Measurements from ENCODE around the gene CABYR. TPM values are rescaled to one million over a fixed set of nuclear protein-coding genes. Genes with fewer than 3 reads are reported as not detected.
A peak's percentile ranks its signal among the peaks of the same experiment; 100 is the strongest.

CABYR gene, protein sequence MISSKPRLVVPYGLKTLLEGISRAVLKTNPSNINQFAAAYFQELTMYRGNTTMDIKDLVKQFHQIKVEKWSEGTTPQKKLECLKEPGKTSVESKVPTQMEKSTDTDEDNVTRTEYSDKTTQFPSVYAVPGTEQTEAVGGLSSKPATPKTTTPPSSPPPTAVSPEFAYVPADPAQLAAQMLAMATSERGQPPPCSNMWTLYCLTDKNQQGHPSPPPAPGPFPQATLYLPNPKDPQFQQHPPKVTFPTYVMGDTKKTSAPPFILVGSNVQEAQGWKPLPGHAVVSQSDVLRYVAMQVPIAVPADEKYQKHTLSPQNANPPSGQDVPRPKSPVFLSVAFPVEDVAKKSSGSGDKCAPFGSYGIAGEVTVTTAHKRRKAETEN
- 1 to 10 TPM; 2.2 to 2.3 TPM for total RNA-seq

- DNase-seq (ENCODE audit: low spot score): peak; percentile 71
- H3K36me3 Mint-ChIP-seq: peaks cover 5% of the 10 kb centered on the region
- H3K9me3 Mint-ChIP-seq: no peaks in the 10 kb centered on the region
- peak; percentile 89 to 91 for ATAC-seq
- H3K4me1 Mint-ChIP-seq (ENCODE audit: low read depth in 2 of 2): peaks cover 11 to 16% of the 10 kb centered on the region in 2 donors
- peaks cover 17% of the 10 kb centered on the region in 2 donors for H3K27me3 Mint-ChIP-seq
- H3K4me3 Mint-ChIP-seq: peak within 1 kb of the TSS; percentile 67
- H3K27ac Mint-ChIP-seq: peak within 1 kb of the TSS in 1 of 2 donors; percentile 18
These were observed at the start of gene CABYR for GRCh38 chr18:24138789-24139616. Gene CABYR, plus strand, starts transcription at chr18:24139062. Its CDS starts 4,053 bp downstream, at chr18:24143115.

- no peak overlapping the region for H3K4me3 Mint-ChIP-seq
- H3K4me1 Mint-ChIP-seq (ENCODE audit: low read depth in 2 of 2): peaks cover 3 to 12% of the 10 kb centered on the region in 2 donors
- ATAC-seq (no peak), DNase-seq (ENCODE audit: low spot score) (no peak)
- H3K9me3 Mint-ChIP-seq: no peaks in the 10 kb centered on the region
- peaks cover 17% of the 10 kb centered on the region for H3K36me3 Mint-ChIP-seq
- no peak overlapping the region for H3K27ac Mint-ChIP-seq
- no peaks in the 10 kb centered on the region for H3K27me3 Mint-ChIP-seq
These were observed 49.8 kb upstream of the CABYR start for GRCh38 chr18:24089076-24089475.

- H3K27ac Mint-ChIP-seq: no peak overlapping the region
These were observed 49.1 kb upstream of the CABYR start for GRCh38 chr18:24089515-24090337.

GRCh38 chr18:24090876-24091275 lies 48.0 kb upstream of the CABYR start:
- Mint-ChIP-seq H3K9me3 (no peaks in the 10 kb centered on the region), H3K4me1 (ENCODE audit: low read depth in 2 of 2) (peaks cover 8 to 18% of the 10 kb centered on the region in 2 donors), H3K4me3 (no peak overlapping the region), H3K36me3 (peaks cover 22% of the 10 kb centered on the region), H3K27me3 (no peaks in the 10 kb centered on the region), H3K27ac (no peak overlapping the region)
- DNase-seq (ENCODE audit: low spot score): no peak
- ATAC-seq: no peak

More at GRCh38 chr18:24089515-24090337, 49.1 kb upstream of the CABYR start:
- no peak for ATAC-seq
- peaks cover 22% of the 10 kb centered on the region for H3K36me3 Mint-ChIP-seq
- peaks cover 8 to 15% of the 10 kb centered on the region in 2 donors for H3K4me1 Mint-ChIP-seq (ENCODE audit: low read depth in 2 of 2)
- no peak for DNase-seq (ENCODE audit: low spot score)
- no peak overlapping the region for H3K4me3 Mint-ChIP-seq
- no peaks in the 10 kb centered on the region for H3K9me3 Mint-ChIP-seq
- H3K27me3 Mint-ChIP-seq: no peaks in the 10 kb centered on the region

DNA sequence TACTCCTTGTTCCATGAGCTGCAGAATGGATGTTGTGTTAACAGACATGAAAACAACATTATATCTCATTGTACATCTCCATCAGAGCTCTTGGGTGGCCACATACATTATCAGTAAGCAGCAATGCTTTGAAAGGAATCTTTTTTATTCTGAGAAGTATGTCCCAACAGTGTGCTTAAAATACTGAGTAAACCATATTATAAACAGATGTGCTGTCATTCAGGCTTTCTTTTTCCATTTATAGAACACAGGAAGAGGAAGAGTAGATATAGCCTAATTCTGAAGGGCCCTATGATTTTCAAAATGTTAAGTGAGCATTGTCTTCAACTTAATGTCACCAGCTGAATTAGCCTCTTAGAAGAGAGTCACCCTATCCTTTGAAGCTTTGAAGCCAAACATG lies 44.3 kb upstream of the CABYR start:
- Mint-ChIP-seq H3K36me3 (peaks cover 12% of the 10 kb centered on the region), H3K4me1 (ENCODE audit: low read depth in 2 of 2) (peaks cover 8 to 11% of the 10 kb centered on the region in 2 donors), H3K27ac (peak overlapping the region; percentile 7 to 30), H3K27me3 (no peaks in the 10 kb centered on the region), H3K9me3 (no peaks in the 10 kb centered on the region), H3K4me3 (no peak overlapping the region)
- ATAC-seq (no peak), DNase-seq (ENCODE audit: low spot score) (no peak)

- H3K36me3 Mint-ChIP-seq: peaks cover 12% of the 10 kb centered on the region
- DNase-seq (ENCODE audit: low spot score): no peak
These were observed 42.9 kb upstream of the CABYR start for GRCh38 chr18:24095976-24096375.

DNA sequence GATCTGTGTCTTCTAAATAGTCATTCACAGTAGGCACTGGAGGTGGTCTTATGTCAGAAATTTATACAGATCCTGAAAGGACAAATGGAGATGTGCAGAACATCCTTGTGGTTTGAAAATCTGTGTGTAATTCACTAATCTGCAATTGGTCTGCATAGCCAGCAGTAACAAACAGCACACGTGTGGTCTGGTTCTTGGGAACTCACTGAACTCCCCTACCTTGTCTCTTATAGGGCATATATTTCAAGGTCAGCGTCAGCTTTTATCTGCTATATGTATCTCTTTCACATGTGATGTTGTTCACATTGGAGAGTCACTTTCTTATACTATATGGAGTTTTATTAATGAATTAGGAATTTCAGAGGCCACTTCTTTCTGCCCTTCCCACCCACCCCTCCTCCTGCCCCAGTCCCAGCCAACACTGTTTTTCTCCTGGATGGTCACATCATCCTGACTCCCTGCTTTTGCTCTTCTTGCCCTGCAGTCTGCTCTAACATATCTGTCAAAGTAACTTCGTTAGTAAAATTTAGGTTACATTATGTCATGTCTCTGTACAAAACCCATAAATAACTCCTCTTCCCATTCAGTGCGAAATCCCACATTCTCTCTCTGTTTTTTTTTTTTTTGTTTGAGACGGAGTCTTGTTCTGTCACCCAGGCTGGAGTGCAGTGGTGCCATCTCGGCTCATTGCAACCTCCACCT lies 35.4 kb upstream of the CABYR start:
- peaks cover 9 to 32% of the 10 kb centered on the region in 2 donors for H3K4me1 Mint-ChIP-seq (ENCODE audit: low read depth in 2 of 2)

More at GRCh38 chr18:24095976-24096375, 42.9 kb upstream of the CABYR start:
- H3K9me3 Mint-ChIP-seq: no peaks in the 10 kb centered on the region
- no peak overlapping the region for H3K4me3 Mint-ChIP-seq
- H3K27me3 Mint-ChIP-seq: no peaks in the 10 kb centered on the region
- ATAC-seq: no peak
- peaks cover 8 to 11% of the 10 kb centered on the region in 2 donors for H3K4me1 Mint-ChIP-seq (ENCODE audit: low read depth in 2 of 2)
- H3K27ac Mint-ChIP-seq: no peak overlapping the region

GRCh38 chr18:24104486-24104885 lies 34.4 kb upstream of the CABYR start:
- DNase-seq (ENCODE audit: low spot score) (no peak), ATAC-seq (no peak)
- peaks cover 9 to 32% of the 10 kb centered on the region in 2 donors for H3K4me1 Mint-ChIP-seq (ENCODE audit: low read depth in 2 of 2)
- no peaks in the 10 kb centered on the region for H3K9me3 Mint-ChIP-seq
- no peak overlapping the region for H3K4me3 Mint-ChIP-seq
- H3K27me3 Mint-ChIP-seq: no peaks in the 10 kb centered on the region
- peak overlapping the region in 1 of 2 donors; percentile 9 for H3K27ac Mint-ChIP-seq
- peaks cover 7% of the 10 kb centered on the region for H3K36me3 Mint-ChIP-seq

More for the DNA sequence above, 35.4 kb upstream of the CABYR start:
- H3K9me3 Mint-ChIP-seq: no peaks in the 10 kb centered on the region
- peak overlapping the region in 1 of 2 donors; percentile 9 for H3K27ac Mint-ChIP-seq
- no peak overlapping the region for H3K4me3 Mint-ChIP-seq
- H3K36me3 Mint-ChIP-seq: peaks cover 7% of the 10 kb centered on the region
- no peaks in the 10 kb centered on the region for H3K27me3 Mint-ChIP-seq
- DNase-seq (ENCODE audit: low spot score) (no peak), ATAC-seq (no peak)

DNA sequence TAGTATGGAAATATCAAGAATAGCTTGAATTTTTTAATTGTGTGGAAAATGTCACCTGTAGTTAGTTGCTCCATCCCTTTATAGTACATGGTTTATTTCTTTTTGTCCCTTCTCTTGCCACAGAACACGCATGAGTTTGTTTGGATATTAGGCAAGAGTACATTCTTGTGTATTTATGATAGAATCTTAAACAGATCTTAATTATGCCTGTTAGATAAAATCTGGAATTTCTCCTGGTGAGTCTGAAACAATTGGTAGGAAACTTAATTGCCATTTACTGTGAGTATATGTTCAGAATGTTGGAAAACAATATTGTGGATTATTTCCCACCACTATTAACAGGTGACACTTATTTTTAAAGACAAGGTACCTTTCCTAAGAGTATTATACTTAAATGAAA lies 30.2 kb upstream of the CABYR start:
- peaks cover 16 to 28% of the 10 kb centered on the region in 2 donors for H3K4me1 Mint-ChIP-seq (ENCODE audit: low read depth in 2 of 2)
- no peak overlapping the region for H3K4me3 Mint-ChIP-seq
- H3K27me3 Mint-ChIP-seq: no peaks in the 10 kb centered on the region
- no peaks in the 10 kb centered on the region for H3K9me3 Mint-ChIP-seq
- H3K36me3 Mint-ChIP-seq: no peaks in the 10 kb centered on the region
- ATAC-seq (no peak), DNase-seq (ENCODE audit: low spot score) (no peak)
- H3K27ac Mint-ChIP-seq: no peak overlapping the region

- Mint-ChIP-seq H3K27ac (no peak overlapping the region), H3K27me3 (no peaks in the 10 kb centered on the region), H3K4me3 (no peak overlapping the region), H3K36me3 (no peaks in the 10 kb centered on the region), H3K9me3 (no peaks in the 10 kb centered on the region), H3K4me1 (ENCODE audit: low read depth in 2 of 2) (peaks cover 39 to 43% of the 10 kb centered on the region in 2 donors)
- DNase-seq (ENCODE audit: low spot score) (no peak), ATAC-seq (no peak)
These were observed 26.9 kb upstream of the CABYR start for GRCh38 chr18:24111936-24112335.

- no peak for ATAC-seq
- Mint-ChIP-seq H3K27ac (peak overlapping the region in 1 of 2 donors; percentile 42), H3K36me3 (no peaks in the 10 kb centered on the region), H3K4me1 (ENCODE audit: low read depth in 2 of 2) (peaks cover 34 to 43% of the 10 kb centered on the region in 2 donors), H3K9me3 (no peaks in the 10 kb centered on the region), H3K4me3 (no peak overlapping the region), H3K27me3 (no peaks in the 10 kb centered on the region)
- DNase-seq (ENCODE audit: low spot score): no peak
These were observed 26.4 kb upstream of the CABYR start for GRCh38 chr18:24112464-24112863.

DNA sequence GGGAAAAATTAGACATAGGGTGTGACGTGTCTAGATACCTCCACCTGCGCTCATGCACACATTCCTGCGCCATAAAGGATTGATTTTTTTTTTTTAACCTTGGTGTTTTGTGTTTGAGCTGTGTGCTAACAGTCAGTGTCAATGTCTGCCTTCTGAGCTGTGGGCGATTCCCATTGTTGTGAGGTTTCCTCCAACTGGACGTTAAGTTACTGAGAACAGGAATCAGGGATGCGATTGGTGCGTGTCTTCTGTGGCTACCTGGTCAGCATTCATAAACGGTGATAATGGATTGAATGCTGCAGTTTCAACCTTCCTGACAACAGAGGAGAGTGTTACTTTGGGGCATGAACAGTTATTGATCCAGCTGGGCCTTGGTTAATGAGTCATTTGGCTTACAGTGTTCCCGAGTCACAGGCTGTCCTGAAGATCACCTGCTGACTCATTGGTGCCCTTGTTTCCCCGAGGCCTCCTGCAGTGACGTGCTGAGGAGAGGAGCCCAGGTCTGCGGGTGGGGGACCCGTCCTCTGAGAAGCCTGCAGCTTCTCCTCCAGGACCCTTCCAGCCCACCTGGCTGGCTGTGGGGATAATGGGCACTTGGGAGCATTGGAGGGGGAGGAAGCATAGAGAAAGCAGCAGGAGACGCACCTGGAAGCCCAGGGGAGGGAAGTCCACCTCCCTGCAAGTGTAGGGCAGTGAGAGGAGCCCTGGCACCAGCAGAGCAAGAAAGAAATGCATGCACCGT lies 25.8 kb upstream of the CABYR start:
- Mint-ChIP-seq H3K27ac (peak overlapping the region; percentile 0 to 73), H3K9me3 (no peaks in the 10 kb centered on the region), H3K27me3 (no peaks in the 10 kb centered on the region), H3K4me1 (ENCODE audit: low read depth in 2 of 2) (peaks cover 34 to 43% of the 10 kb centered on the region in 2 donors), H3K36me3 (no peaks in the 10 kb centered on the region), H3K4me3 (no peak overlapping the region)
- peak in 1 of 2 donors; percentile 8 for ATAC-seq
- no peak for DNase-seq (ENCODE audit: low spot score)
